NCI-H2081 (cell line): ENCODE results near the gene KDF1.
A peak's percentile ranks its signal among the peaks of the same experiment; 100 is the strongest.

Source experiments
- DNase-seq, 2 experiments: peaks; one replicate each; lab custom pipeline; 2025; lab: John Stamatoyannopoulos, UW

Gene KDF1

GRCh38 chr1:26915204-26915842 lies 44.9 kb downstream of the KDF1 start:
- no peak for DNase-seq

GRCh38 chr1:26913754-26914619 lies 46.3 kb downstream of the KDF1 start, which contains the start of gene NR0B2:
NR0B2 (minus strand) TSS chr1:26913975; CDS start chr1:26913940, 35 bp downstream.
- peak; percentile 80 to 96 for DNase-seq

DNA sequence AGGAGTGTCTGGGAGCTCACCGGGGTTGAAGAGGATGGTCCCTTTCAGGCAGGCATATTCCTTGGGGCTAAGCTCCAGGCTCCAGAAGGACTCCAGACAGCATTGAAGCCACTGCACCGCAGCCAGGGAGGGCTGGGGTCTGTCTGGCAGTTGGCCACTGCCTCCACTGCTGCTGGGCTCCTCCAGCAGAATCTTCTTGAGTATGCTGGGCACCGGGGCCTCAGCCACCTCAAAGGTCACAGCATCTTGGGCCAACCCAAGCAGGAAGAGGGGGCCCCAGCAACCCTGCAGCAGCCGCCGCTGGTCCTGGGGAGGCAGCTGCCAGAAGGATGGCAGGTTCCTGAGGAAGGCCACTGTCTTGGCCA lies 46.9 kb downstream of the KDF1 start:
- DNase-seq, result no peak

DNA sequence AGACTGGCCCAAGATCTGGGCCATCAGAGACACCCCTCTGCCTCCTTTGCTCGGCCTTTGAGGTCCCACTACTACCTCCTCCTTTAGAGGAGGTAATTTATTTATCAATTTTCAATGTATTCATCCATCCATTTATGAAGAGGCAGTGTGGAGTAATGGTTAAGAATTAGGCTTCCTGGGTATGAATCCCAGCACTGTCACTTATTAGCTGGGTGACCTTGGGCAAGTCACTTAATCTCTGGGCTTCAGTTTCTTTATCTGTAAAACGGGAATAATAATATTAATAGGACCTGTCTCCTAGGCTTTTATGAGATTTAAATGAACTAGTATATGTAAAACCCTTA lies 48.1 kb downstream of the KDF1 start:
- DNase-seq, result no peak

DNA sequence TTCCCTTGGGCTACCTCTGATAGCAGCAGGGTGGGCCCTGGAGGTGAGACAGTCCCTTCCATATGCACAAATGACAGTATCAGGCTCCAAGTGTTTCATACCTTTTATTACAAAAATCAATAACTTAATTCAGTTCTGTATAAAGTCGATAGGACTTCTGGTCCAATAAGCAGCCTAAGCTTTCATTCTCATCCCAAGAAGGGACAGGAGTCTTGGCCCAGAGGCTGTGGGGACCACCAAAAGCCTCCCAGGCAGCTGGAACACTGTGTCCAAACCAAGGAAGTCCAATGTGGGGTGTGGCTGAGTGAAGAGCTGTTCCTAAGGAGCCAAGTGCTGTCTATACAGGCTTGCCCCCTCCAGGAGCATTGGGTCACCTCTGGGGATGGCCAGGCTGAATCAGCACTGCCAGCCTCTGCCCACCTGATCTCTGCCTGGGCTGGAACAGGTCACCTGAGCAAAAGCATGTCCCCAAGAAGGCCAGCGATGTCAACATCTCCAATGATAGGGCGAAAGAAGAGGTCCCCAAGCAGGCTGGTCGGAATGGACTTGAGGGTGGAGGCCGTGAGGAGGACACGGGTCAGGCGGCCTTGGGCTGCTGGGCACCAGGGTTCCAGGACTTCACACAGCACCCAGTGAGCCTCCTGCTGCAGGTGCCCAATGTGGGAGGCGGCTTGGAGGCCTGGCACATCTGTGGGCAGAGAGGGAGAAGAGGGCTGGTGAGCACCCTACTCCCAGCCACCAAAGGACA lies 48.7 kb downstream of the KDF1 start:
- DNase-seq, result no peak

- DNase-seq, result no peak
Measured at GRCh38 chr1:26910343-26911160, 49.7 kb downstream of the KDF1 start.

DNA sequence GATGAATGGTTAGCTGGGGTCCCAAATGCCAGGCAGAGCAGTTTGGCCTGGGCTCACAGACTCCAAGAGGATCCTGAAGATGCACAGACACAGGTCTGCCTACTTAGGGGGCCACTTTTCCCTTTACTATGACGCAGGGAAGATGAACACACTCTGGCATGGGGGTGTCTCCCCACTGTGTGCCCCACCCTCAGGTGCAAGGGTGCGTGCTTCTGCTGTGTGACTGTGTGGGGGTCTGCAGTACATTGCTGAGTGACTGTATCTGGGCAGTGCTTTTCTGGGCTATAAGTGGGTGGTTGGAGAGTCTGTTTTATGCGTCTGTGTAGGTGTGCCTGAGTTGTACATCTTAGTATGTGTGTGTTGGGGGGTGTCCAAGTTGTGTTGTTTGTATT lies 50.3 kb downstream of the KDF1 start:
- no peak for DNase-seq

DNA sequence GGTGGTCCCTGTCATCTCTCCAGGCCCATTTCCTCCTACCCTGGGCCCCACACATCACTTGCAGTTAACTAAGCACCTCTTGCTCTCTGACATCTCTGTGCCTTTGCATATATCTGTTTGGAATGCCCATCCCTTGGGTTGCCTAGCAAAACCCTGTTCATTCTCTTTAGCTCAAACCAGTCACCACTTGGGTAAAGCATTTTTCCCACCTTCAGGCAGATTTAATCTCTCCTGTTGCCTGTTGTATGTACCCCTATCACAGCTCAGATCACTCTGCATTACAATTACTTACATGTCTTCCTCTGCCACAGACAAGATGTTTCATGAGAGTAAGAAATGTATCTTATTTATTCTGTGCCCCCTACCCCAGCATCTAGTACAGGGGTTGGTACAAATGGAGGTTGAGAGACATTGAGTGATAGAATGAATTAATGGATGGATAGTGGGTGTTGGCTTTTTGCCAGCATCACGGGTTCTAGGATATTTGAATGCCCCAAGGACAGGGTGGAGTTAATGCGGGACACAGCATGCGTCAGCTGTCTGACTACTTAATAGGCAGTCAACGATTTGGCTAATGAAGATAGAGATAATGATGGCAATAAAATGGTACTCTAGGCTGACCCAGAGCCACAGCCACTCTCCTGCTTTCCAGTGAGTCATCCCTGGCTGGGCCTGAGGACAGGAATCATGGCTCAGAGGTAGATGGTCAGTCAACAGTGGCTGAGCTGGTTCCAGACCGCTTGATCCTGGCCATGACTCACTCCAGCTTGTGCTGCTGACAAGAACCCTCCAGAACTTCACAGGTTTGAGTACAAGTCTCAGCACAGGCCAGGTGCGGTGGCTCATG lies 53.0 kb downstream of the KDF1 start:
- no peak for DNase-seq

DNA sequence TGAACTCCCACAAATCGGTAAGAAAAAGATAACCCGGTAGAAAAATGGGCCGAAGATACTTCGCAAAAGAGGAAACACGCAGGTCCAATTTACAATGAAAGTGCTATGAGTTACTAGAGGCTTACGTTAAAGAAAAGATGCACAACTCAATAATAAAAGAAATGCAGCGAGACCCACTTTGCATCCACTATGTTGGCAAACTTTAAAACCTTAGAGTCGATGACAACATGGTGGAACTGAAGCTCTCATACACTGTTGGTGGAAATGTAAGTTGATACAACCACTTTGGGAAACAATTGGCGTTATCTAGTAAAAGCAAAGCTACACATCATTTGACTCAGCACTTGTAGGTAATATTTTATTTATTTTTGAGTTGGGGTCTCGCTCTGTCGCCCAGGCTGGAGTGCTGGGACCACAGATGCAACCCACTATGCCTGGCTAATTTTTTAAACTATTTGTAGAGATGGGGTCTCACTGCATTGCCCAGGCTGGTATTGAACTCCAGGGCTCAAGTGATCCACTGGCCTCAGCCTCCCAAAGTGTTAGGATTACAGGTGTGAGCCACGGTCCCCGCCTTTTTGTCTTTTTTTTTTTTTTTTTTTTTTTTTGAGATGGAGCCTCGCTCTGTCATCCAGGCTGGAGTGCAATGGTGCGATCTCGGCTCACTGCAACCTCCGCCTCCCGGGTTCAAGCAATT lies 59.3 kb downstream of the KDF1 start:
- no peak for DNase-seq

GRCh38 chr1:26900001-26900814 lies 60.1 kb downstream of the KDF1 start, which contains the start of gene GPATCH3:
GPATCH3 (minus strand) TSS chr1:26900467; CDS start chr1:26900442, 25 bp downstream.
- peak; percentile 86 to 91 for DNase-seq
